GM18861 (cell line): ENCODE measurements around the gene CMIP.

Experiments
- ATAC-seq: cut with Tn5 transposase; IDR thresholded peaks from one replicate; pipeline ENCODE4 v1.9.1; 2021; ENCODE audit not compliant: unreplicated experiment

Gene CMIP

GRCh38 chr16:81528256-81528655, 83.6 kb downstream of the CMIP start:
- ATAC-seq = no peak

DNA sequence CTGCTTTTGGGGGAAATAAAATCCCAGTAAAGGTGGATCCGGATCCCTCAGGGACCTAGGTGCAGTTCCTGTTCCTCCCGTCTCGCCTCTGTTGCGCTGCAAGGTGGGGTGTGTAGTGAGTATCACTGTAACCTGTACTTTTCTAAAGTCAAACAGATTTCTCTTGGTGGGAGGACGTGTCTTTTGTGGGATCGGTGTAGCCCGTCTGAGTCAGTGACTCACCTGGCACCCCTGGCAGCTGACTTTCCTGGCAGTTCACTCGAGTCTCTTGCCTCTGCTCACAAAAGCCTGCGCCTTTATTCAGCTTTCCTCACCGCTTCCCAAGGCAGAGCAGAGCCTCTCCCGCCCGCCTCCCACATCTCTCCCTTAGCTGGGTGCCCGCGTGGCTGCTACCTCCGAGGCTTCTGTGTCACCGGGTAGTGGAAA, 85.7 kb downstream of the CMIP start:
- ATAC-seq = no peak

DNA sequence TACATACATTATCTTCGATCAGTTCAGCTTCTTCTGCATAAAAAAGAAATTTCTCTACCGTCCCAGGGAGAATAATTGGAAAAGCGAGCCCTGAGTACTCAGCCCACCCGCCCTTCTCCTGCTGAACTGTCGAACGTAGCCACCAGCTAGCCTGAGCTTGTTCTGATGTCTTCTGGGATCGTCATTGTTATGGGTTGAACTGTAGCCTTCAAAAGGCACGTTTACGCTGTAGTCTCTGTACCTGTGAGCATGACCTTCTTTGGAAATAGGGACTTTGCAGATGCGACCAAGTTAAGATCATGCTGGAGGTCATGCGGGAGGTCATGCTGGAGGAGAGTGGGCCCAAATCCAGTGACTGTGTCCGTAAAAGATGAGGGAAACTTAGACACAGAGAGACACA, 86.2 kb downstream of the CMIP start:
- no peak for ATAC-seq

- no peak for ATAC-seq
These were observed 86.8 kb downstream of the CMIP start for GRCh38 chr16:81531419-81531821.

DNA sequence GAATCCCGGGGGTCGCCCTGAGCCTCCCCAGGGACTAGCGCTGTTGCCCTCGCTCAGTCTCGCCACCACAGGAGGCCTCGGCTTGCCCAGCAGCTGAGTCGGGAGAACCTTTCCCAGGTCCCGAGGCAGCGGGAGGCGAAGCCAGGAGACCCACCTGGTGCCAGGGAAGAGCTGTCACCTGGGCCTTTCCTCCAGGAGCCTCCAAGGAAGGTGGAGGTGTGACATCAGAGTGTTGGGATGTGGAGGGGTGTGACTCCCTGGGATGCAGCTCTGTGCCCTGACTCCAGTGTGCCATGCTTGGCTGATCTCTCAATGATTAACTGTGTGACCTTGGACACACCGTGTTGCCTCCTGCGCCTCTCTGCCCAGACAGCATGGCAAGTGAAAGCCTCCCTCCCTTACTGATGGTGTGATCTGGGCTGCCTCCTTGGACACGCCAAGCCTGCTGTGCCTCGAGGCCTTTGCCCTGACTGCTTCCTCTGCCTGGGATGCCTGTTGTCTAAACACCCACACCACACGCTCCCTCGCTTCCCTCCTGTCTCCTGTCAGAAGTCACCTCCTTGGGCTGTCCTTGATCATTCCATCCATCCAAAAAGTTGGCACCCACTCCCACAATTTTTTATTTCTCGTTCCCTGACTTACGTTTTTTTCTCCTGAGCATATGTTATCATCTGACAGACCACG, 88.0 kb downstream of the CMIP start:
- ATAC-seq = no peak

- ATAC-seq = no peak
These were observed 88.5 kb downstream of the CMIP start for GRCh38 chr16:81533175-81533507.

DNA sequence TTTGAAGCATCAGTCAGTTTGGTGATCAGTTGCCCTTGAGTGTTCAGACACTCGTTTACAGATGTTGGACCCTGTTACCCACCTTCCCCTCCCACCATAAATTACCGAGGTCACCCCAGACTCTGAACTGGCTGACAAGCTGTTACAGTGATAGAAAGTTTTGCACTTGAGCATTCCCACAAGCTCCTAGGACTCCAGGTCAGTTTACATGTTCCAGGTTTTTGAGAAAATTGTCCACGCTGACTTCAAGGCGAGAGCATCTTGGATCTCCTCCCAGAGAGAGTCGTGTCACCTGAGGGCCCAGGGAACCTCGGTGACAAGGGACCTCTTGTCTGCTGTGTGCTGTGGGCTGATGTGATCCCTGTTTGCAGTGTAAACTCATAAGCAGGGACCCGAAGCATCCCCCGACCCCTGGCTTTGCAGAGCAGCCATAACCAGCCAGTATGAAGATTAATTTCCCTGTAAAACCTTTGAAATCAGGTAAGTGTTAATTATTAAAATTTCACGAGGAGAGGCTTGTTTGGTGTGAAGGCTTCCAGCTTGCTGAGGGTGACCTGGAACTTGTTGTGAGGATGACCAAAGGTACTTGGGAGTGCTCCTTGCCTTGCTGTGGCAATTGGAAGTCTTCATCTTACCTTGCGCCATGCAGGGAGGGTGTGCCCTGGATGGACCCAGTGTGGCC, 91.2 kb downstream of the CMIP start:
- ATAC-seq = no peak

- no peak for ATAC-seq
These were observed 92.0 kb downstream of the CMIP start for GRCh38 chr16:81536648-81537047.

- no peak for ATAC-seq
These were observed 93.3 kb downstream of the CMIP start for GRCh38 chr16:81537721-81538561.

DNA sequence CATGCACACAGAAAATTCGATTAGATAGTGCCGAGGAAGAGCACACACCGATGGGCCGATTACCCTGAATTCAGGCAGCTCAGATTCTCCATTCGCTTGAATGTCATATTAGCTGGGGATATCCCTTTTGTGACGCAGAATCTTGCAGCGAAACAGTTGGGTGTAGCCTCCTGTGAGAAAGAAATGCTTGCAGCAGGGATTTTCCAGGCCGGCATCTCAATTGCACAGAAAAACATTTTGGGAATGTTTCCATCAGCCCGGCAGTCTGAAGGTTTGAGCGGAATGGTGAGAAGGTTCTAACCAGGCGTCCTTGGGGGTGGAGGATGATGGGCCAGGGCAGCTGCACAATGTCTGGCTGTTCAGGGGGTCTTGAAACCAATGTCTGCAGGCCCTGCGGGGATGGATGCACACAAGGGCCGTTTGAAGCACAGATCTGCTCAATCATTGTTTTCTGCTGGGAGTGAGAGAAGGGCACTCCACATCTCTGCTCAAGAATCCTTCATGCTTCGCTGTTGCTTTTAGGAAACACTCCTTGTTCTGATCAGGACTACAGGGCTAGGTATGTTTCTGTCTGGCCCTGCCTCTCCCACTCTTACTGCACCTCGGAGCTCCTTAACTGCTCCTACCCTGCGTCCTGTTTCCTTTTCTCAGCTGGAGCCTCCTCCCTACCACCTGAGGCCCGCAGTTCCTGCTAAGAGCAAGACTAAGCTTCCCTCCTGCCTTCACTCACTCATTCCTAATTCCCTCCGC, 94.6 kb downstream of the CMIP start:
- ATAC-seq = no peak

DNA sequence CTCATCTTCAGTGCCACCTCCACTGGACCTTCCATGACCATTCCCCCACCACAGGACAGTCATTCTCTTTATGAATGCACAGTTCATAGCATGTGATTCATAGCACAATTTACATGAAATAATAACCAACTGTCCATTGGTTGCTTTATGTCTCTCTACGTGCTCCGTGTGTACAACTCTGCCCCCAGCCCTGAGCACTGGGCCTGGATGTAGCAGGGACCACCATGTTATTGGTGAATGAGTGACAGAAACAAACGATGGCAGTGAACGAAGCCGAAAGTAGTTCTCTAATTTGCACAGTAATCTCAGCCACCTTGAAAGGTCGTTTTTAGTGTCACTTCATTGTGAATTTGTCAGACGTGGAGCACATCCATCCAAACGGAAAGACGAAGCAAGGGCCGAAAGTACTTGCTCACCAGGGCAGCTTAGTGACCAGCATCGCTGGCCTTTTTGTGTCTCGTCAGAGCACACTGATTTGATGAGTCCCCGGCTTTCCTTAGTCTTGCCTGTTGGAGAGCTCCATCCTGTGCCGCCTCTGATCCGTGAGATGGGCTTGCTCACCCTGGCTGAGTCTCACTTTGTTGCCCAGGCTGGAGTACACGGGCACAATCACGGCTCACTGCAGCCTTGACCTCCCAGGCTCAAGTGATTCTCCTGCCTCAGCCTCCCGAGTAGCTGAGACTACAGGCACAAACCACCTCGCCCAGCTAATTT, 95.3 kb downstream of the CMIP start:
- ATAC-seq = no peak

DNA sequence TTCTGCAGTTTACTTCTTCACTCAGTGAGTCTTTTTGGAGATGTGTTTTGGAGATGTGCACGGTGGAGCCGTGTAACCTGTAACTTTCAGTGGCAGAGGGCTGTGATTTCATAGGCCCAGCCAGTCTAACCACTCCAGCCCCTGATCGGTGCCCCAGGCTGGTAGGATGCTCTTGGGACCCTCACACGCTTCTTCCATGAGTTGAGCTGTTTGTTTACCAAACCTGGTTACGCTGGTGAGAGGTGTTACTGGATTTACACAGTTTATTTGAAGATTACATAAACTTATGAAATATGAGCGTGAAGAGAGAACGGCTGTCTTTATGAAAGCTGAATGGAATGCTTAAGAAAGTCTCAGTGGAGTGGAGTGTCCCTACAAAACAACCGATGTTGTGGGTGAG, 96.7 kb downstream of the CMIP start:
- no peak for ATAC-seq

GRCh38 chr16:81542609-81543570, 98.3 kb downstream of the CMIP start:
- ATAC-seq = no peak

- ATAC-seq = no peak
These were observed 99.0 kb downstream of the CMIP start for GRCh38 chr16:81543571-81543970.

- no peak for ATAC-seq
These were observed 99.7 kb downstream of the CMIP start for GRCh38 chr16:81544261-81544660.

DNA sequence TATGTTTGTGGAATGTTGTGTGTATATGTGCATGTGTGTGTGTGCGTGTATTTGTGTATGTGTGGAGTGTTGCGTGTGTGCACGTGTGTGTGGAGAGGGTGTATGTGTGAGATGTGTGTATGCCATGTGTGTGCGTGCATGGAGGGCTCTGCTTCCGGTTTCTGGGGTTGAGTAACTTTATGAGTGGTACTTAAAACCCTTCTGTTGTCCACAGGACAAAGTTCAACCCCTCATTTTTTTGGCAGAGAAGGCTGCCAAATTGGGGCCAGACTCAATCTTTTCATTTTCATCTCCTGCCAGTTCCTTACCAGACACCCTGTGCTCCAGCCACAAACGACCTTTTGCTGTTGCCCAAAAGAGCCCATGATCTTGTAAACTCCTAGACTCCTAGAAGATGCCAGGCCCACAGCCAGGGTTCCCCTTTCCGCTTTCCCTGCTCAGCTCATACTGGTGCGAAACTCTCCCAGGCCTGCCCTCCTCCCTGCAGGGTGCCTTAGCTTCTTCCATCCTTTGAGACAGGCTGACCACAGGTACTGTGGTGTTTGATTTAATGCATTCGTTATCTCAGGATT, 100.2 kb downstream of the CMIP start:
- peak; percentile 85 for ATAC-seq

DNA sequence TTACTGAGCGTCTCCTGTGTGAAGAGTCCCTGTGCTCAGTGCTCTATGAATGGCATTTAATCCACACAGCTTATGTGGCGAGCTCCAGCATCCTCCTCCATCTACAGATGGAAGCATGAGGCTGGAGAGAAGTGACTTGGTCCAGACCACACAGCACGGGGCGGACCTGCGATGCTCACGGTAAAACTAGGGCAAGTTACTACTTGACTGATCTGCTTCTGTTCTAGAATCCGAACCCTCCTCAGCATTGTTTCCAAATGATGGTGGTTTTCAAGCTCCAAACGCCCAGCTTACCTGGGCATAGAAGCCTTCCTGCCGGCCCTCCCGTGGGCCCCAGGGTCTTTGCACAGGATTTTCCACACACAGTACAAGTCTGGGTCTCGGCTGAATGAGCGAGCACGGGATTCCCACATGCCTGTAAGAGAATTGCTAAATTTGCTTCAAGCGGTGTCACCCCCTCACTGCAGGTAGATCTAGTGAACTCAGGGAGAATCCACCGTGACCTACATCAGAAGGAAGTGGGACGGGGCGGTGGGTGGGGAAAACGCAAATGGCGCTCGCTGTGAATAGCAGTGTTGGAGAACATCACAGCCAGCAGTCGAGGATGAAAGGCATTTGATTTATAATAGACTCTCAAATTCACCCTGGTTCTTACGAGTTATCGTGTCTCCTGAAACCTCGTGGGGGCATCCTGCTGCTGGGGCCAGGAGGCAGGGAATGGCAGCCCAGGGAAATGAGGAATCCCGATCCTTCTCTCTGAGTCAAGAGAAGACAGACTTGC, 101.1 kb downstream of the CMIP start:
- no peak for ATAC-seq

GRCh38 chr16:81546781-81547180, 102.2 kb downstream of the CMIP start:
- ATAC-seq = no peak
